Psoas muscle (tissue), 8 donors: ENCODE results near the gene PPP2R5D. TPM values are rescaled to one million over a fixed set of nuclear protein-coding genes. Genes with fewer than 3 reads are reported as not detected.

Source experiments
- ATAC-seq, 4 donors: fragments of 200-7000 bp; cut with Tn5 transposase; one replicate each; pipeline ENCODE4 v1.9.1; 2020; ENCODE audit warnings: moderate library complexity in 3 of 4, mild to moderate bottlenecking in 2 of 4
- DNase-seq, 2 donors: peaks; one replicate each; pipeline ENCODE4 v3.0.0-alpha.2; 2020
- H3K27ac ChIP-seq: fragments of 200-600 bp; one replicate; pipeline ENCODE4 v1.8.0; 2022
- H3K27me3 ChIP-seq, 3 donors: fragments of 200-600 bp in 1 of 3; one replicate each; pipeline versions ENCODE4 v1.6.1 to v1.8.0; 2013 to 2022; ENCODE audit warnings: low read length in 2 of 3, mild to moderate bottlenecking in 2 of 3, moderate library complexity in 1 of 3; ENCODE audit not compliant: insufficient read depth in 3 of 3
- H3K36me3 ChIP-seq, 2 donors: fragments of 200-600 bp in 1 of 2; one replicate each; pipeline versions ENCODE4 v1.6.1 to v1.8.0; 2013 to 2022; ENCODE audit warnings: low read depth in 1 of 2, mild to moderate bottlenecking in 1 of 2, moderate library complexity in 1 of 2; ENCODE audit not compliant: insufficient read depth in 1 of 2
- H3K4me1 ChIP-seq: fragments of 200-600 bp; one replicate; pipeline ENCODE4 v1.8.0; 2022
- H3K4me3 ChIP-seq: fragments of 200-600 bp; one replicate; pipeline ENCODE4 v1.8.0; 2022; ENCODE audit warnings: mild to moderate bottlenecking
- H3K9me3 ChIP-seq: fragments of 200-600 bp; one replicate; pipeline ENCODE4 v1.8.0; 2022
- CTCF ChIP-seq: fragments of 200-600 bp; IDR thresholded peaks from one replicate; pipeline ENCODE4 v1.8.0; 2022; ENCODE audit warnings: antibody characterized with exemption
- WGBS, 3 donors: extraction: QIAGEN DNeasy Blood & Tissue Kit; methylation state at CpG; one replicate each; pipeline versions ENCODE4 v1.1.6 to v1.1.7; 2013; 5-methylcytosine and 5-hydroxymethylcytosine counted together
- intact Hi-C, 2 donors: fragments of 100-400 bp; cut with DNase I; formaldehyde crosslinking; loops; one replicate each; pipeline versions ENCODE4 v1.11.0 to v1.14.2; 2022
- polyA plus RNA-seq, 3 donors: library from polyadenylated mRNA; stranded (reverse); fragments of 200-250 nt; gene quantifications; one replicate each; pipeline ENCODE4 v1.2.3, GENCODE V29; 2013
- total RNA-seq, 4 donors: library from RNA; stranded (reverse); fragmentation: NEBNext Ultra II Directional in 2 of 4; extraction: Animal tissue kit (Norgen Biotek cat#: 25700) in 2 of 4; gene quantifications; one replicate each; pipeline versions ENCODE4 v1.2.1 to v1.2.4, GENCODE V29; 2021 to 2023
- donor health status: healthy with polysubstance abuse.
- donor health status: DM: no; HTN: no; CAD: no; lungs with moderate emphysema.
- donor health status: Bipolar disorder and iron deficiency.
- donor health status: healthy.
- donor health status: DM: yes; HTN: yes; CAD: no.
- donor health status: DM: no; HTN: no; CAD: no.
- donor health status: DM: no; HTN: no; CAD: no.
- donor health status: DM: yes; HTN: yes; CAD: no.

Gene PPP2R5D
- total and polyA plus RNA-seq, 7 donors = 25.6 to 46.7 (median 29.1) TPM

GRCh38 chr6:43006251-43006650, 21.9 kb downstream of the PPP2R5D start:
- Histone ChIP-seq H3K4me1 (no peaks in the 10 kb centered on the region), H3K4me3 (no peak overlapping the region), H3K36me3 (peaks cover 4 to 57% of the 10 kb centered on the region in 2 donors), H3K27me3 (no peaks in the 10 kb centered on the region), H3K9me3 (no peaks in the 10 kb centered on the region), H3K27ac (no peak overlapping the region)
- ATAC-seq (no peak), DNase-seq (no peak)
- no peak for TF ChIP-seq CTCF
- intact Hi-C loops = no loop called here
- WGBS, 3 donors = 92 to 93% (median 93%) methylated on average over 11 of the region's 11 CpGs

GRCh38 chr6:43007126-43007525, 22.8 kb downstream of the PPP2R5D start:
- ATAC-seq (no peak), DNase-seq (no peak)
- no peak overlapping the region for H3K4me3 ChIP-seq
- H3K4me1 ChIP-seq = no peaks in the 10 kb centered on the region
- intact Hi-C loops = no loop called here
- H3K27me3 ChIP-seq = no peaks in the 10 kb centered on the region
- H3K9me3 ChIP-seq = no peaks in the 10 kb centered on the region
- no peak for TF ChIP-seq CTCF
- no peak overlapping the region for H3K27ac ChIP-seq
- H3K36me3 ChIP-seq = peaks cover 6 to 66% of the 10 kb centered on the region in 2 donors
- 89 to 91% (median 91%) methylated on average over 9 of the region's 9 CpGs for WGBS, 3 donors

- Histone ChIP-seq H3K27ac (no peak overlapping the region), H3K36me3 (peaks cover 6 to 70% of the 10 kb centered on the region in 2 donors), H3K9me3 (no peaks in the 10 kb centered on the region), H3K4me3 (no peak overlapping the region), H3K4me1 (peaks cover 8% of the 10 kb centered on the region), H3K27me3 (no peaks in the 10 kb centered on the region)
- WGBS, 3 donors = 60 to 67% (median 61%) methylated on average over 6 of the region's 6 CpGs
- DNase-seq (peak; percentile 31 to 68), ATAC-seq (peak in 2 of 4 donors; percentile 38 to 41)
- intact Hi-C loops = loop anchor here (1.0 to 2.0 kb wide), 3 partner anchors 20 to 134 kb away; no protein-coding TSS in a partner anchor
- peak; percentile 47 for TF ChIP-seq CTCF
Measured at GRCh38 chr6:43009124-43009523, 24.8 kb downstream of the PPP2R5D start.

GRCh38 chr6:43011207-43011606, 26.8 kb downstream of the PPP2R5D start:
- TF ChIP-seq CTCF = no peak
- DNase-seq = no peak

GRCh38 chr6:43012364-43012763, 28.0 kb downstream of the PPP2R5D start:
- ATAC-seq (no peak), DNase-seq (no peak)
- Histone ChIP-seq H3K27me3 (no peaks in the 10 kb centered on the region), H3K4me1 (peaks cover 38% of the 10 kb centered on the region), H3K4me3 (peak overlapping the region; percentile 77), H3K9me3 (no peaks in the 10 kb centered on the region), H3K36me3 (peaks cover 6 to 51% of the 10 kb centered on the region in 2 donors), H3K27ac (peak overlapping the region; percentile 87)
- intact Hi-C loops = loop anchor here in 1 of 2 donors (2.0 kb wide), 1 partner anchor 48 kb away; no protein-coding TSS in a partner anchor
- WGBS, 3 donors = 74 to 86% (median 75%) methylated on average over 6 of the region's 6 CpGs
- no peak for TF ChIP-seq CTCF

More at GRCh38 chr6:43011207-43011606, 26.8 kb downstream of the PPP2R5D start:
- no peak for ATAC-seq
- intact Hi-C loops = no loop called here
- H3K36me3 ChIP-seq = peaks cover 6 to 63% of the 10 kb centered on the region in 2 donors
- WGBS, 3 donors = 66 to 77% (median 77%) methylated on average over 6 of the region's 6 CpGs
- H3K4me1 ChIP-seq = peaks cover 26% of the 10 kb centered on the region
- no peaks in the 10 kb centered on the region for H3K9me3 ChIP-seq
- no peaks in the 10 kb centered on the region for H3K27me3 ChIP-seq
- no peak overlapping the region for H3K27ac ChIP-seq
- no peak overlapping the region for H3K4me3 ChIP-seq
